Activated CD4-positive, alpha-beta T cell treated with anti-CD3 and anti-CD28 coated beads, Interleukin-2, Interleukin-4, amounts not matched to agents 100 ng/mL and 50 ng/mL, durations not matched to agents 16 hours and 8 hours (primary cell): ENCODE data around the gene NOM1.

Source experiments
- DNase-seq: peaks from one replicate; pipeline ENCODE4 v3.0.0-alpha.2; 2020; ENCODE audit warnings: low spot score

Gene NOM1

DNA sequence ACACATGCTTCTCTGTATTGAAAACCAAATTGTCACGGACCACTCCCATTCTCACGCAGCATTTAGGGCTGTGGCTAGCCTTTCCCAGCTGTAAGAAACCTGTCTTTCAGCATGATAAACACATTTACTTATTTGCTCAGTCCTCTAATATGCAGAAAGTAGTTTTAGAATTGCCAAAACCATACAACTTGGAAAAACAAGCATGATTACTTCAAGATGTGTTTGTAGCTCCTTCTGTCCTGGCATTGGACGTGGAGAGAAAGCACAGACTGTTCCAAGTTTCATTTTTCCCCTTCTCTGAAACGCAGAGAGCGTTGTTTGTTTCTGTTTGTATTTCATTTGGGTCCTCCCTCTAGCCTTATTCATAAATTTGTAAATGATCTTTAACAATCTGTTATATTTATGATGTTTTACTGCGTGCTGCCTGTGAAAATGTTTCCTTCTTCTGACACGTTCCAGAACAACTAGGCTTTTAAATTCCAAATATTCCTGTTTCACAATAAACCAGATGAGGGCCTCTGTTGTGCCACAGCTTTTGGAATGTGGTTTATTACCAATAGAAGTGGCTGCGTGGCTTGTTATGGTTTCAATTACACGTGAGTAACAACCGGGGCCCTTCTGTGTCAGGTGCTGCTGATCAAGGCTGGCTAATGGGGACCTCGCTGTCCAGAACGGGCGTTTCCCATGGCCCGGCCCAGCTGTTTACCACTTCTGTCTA, 34.8 kb downstream of the NOM1 start:
- no peak for DNase-seq

DNA sequence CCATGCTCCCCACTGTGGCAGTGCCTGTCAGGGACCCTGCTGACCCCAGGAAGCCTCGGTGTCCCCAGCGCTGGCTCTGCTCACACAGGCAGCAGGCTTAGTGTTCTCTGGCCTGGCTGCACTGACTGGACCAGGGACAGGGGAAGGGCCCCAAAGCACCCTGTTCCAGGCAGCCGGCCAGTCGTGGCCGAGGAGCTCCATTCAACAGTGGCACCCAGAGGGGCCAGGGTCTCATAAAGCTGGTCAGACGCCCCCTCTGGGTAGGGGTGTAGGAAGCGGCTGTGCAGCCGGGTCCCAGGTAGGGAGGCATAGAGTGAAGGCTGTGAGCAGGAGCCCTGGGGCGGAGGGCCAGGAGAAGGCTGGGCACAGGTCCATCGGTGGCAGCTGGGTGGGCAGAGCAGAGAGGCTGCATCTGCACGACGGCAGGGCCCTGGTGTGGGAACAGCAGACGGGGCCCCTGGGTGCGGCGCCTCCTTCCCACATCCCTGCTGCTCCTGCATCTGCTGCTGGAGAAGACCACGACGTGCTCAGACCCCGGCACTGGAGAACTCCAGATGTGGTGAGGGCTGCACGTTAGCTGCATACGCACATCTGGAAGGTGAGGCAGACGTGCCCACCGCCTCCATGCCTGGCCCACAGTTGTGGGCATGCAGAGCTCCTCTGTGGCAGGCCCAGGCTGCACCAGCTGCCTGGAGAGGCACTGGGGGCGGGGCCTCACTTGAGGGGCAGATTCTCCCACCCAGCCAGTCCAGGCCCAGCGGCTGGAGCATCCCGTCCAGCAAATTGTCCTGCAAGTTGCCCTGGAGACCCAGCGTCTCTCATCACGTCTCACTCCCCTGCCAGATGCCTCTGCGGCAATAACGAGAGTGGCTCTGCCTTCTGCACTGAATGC, 35.8 kb downstream of the NOM1 start:
- DNase-seq, result no peak

DNA sequence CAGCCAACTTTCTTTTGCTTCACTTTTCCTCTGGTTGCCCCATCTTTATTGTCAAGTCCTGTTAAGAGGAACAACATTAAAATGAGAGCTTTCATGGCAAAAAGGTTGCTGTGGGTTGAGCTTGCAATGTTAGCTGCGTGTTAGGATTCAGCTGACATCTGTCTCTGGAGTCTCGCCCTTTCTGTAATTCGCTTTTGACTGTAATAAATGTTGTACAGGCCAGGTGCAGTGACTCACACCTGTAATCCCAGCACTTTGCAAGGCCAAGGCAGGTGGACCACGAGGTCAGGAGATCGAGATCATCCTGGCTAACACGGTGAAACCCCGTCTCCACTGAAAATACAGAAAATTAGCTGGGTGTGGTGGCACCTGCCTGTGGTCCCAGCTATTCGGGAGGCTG, 36.9 kb downstream of the NOM1 start:
- no peak for DNase-seq

DNA sequence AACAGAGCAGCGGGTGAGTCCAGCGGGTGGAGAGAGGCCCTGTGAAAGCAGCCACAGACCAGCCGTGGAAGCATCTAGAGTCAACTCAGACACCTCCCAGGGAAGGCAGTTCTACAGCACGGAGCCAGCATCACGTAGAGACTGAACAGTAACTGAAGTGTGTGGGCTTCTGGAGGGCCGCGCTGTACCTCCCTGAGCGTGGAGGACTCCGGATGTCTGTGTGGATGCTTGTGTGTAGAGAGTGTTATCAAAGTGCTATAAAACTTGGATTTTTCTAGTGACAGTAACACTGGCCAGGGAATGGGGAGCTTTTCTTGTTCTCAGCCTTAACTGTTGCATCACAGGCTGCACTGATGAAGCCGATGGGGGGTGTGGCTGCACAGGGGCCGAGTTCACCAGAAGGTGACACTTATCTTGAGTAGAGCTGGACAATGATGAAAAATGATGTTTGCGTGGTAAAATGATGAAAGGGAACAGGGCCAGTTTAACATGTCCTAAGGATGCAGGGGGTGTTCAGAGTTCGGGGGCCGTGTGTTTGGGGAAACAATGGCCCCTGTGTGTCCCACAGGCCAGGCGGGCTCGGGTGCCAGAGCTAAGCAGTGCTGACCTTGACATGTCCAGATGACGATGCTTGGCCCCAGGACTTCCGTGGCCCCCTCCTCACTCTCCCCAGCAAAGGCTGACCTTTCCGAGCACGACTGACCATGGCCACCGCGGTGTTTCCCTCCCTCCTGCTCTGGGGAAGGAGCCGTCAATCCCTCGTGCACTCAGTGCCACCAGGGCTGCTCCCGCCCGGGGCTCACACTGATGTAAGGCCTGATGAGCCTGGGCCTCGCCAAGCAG, 39.1 kb downstream of the NOM1 start:
- DNase-seq, result no peak

DNA sequence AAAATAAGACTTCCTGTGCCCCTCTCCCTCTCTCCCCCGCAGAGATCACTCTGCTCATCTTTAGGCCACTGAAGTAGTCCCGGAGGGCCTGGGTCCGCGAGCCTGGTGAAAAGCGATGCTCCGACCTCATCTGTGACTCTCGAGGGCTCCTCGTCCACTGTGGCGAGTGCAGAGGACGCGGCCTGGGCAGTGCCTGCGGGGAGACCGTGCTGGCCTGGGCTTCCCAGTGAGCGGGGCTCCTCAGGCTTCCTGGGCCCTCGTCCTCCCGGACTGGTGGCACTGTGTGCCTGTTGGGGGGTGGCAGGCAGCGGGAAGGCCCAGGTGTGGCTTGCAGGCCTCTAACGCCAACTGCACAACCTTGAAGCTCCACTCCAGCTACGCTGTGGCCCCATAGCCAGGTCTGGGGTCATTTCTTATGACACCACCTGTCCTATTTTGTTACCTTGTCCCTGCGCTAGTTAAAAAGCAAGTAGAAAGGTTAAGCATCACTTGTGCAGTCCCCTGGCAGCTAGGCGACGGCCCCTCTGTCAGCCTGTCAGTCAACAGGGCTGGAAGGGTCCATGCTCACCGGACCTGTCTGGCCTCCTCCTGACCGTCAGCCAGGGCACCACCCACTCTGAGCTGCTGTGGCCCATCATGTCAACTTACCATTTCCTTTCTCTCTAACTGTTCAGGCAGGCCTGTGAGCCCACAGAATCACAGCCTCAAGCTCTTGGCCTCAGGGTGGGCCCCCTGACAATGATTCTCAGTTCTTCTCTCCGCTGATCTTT, 40.4 kb downstream of the NOM1 start:
- no peak for DNase-seq

DNA sequence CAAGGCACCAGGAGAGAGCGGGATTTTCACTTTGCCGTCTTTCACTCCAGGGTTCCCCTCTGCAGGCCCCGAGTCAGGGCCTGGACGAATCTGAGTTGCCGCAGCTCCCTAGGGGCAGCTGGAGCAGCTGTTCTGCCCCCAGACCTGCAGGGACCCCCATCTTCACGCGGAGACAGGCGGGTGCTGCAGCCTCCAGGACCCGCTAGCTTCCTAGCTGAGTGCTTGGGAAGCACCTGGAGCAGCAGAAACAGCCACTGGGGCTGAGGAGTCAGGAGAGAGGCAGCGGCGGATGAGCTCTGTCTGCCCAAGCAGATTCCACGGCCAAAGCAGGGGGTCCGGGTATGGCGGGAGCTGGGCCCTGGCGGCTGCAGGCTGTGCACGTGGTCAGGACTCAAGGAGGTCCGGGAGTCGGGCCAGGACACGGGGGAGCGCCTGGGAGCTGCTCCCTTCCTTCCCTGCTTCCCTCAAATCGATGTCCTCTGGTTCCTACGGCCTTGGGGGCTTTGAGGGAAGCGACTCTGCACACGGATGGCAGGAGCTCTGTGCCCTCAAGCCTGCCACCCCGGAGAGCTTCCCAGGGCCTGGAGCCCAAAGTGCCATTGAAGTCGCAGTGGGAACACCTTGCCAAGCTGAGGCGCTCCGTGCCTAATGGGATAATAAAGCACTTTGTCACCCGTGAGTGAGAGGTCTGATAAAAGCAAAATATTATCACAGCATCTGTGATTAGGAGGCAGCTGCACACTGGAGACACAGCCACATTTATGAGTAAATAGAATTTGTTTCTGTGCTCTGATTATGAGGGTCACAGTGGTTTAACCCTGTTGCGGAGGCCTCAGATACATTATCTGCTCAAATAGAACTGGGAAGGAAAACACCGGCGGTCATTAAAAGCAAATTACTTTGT, 43.8 kb downstream of the NOM1 start:
- DNase-seq, result no peak

DNA sequence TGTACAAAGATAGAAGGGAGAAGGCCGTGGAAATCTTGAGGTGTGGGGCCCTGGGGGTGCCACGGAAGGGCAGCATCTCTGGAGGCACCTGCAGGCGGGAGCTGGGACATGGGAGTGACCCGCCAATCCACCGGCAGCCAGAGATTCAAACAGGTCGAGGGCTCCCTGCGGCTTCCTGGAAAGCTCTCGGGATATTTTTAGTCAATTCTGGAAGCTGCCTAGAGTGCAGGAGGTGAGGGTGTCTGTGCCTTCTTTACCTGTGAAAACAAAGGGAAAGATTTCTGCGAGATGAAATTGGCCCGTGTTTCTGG, 44.4 kb downstream of the NOM1 start:
- no peak for DNase-seq

DNA sequence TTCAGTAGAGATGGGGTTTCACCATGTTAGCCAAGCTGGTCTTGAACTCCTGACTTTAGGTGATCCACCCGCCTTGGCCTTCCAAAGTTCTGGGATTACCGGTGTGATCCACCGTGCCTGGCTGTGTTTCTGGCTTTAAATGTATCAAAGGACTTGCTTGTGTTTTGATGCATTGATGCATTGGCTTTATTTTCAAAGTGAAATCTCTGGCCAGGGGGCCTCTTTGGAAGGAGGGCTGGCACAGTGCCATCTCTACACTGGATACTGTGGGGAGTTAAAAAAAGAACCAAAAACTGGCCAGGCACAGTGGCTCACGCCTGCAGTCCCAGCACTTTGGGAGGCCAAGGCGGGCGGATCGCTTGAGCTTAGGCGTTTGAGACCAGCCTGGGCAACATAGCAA, 44.9 kb downstream of the NOM1 start:
- no peak for DNase-seq

DNA sequence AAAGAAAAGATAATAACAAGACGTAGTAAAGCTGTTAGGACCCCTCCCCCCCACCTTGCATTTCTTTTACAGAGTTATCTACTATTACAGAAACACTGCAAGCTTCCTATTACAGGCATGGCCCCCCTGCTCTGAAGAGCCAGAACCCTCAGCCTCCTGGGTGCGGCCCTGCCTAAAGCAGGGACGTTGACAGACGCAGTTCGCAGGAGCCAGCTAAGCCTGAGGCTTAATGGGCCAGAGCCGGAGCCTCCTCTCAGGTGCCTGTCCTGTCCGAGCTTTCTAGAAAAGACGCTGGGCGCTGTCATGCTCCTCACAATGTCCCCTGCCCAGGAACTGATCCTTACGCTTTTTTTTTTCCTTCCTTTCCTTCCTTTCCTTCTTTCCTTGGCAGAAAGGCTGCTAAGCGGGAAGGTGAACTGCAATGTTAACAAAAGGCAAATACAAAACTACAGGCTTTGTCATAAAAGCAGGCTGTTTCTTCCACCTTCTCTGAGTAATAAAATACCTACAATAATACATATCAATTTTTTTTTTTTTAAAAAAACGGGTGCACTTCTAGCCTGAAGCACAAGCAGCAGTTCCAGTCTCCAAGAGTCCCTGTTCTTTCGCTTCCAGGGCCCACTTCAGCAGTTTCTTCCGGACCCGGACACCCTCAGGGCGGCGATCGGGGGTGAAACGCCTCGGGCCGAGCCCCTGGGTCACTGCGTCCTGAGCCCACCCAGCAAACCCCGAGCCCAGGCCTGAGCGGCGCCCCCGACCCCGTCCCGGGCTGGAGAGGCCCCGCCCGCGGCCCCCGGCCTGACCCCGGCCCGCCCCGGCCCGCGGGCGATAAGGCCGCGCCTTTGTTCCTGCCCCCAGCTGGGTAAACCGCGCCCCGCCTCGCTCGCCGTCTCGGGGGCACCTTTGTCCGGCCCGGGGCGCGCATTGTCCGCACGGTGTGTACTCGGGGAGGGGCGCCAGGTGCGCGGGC, 49.8 kb downstream of the NOM1 start:
- no peak for DNase-seq

DNA sequence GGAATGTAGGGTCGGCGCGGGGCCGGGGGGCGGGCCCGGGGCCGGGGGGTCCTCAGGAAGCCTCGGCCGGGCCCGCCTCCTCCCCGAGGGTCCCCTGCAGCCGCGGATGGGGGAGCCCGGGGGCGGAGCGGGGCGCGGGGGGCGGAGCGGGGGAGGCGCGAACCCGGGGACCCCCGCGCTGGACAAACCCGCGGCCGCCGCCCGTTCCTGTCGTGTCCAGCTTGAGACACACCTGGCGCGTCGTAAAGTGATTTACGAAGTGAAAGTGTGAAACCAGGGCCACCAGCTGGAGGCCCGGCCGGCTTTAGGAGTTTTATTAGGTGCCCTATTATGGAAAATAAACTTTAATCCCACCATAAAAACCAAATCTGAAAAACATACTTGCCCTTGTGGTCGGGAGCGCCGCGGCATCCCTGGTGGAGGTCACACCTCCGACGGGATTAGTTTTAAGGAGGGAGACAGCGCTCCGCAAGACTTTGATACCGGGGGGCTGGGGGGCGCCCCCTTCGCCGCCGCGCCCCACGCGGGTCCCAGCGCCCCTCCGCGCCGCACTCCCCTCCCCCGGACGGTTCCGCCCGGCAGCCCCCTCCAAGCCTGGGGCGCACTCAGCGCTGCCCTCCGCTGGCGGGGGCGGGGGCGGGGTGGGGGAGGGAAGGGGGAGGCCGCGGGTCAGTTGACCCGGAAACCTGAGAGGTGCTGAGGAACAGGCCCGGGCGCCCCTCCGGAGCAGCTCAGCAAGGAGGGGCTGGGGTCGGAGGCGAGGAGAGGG, 50.6 kb downstream of the NOM1 start:
- no peak for DNase-seq

DNA sequence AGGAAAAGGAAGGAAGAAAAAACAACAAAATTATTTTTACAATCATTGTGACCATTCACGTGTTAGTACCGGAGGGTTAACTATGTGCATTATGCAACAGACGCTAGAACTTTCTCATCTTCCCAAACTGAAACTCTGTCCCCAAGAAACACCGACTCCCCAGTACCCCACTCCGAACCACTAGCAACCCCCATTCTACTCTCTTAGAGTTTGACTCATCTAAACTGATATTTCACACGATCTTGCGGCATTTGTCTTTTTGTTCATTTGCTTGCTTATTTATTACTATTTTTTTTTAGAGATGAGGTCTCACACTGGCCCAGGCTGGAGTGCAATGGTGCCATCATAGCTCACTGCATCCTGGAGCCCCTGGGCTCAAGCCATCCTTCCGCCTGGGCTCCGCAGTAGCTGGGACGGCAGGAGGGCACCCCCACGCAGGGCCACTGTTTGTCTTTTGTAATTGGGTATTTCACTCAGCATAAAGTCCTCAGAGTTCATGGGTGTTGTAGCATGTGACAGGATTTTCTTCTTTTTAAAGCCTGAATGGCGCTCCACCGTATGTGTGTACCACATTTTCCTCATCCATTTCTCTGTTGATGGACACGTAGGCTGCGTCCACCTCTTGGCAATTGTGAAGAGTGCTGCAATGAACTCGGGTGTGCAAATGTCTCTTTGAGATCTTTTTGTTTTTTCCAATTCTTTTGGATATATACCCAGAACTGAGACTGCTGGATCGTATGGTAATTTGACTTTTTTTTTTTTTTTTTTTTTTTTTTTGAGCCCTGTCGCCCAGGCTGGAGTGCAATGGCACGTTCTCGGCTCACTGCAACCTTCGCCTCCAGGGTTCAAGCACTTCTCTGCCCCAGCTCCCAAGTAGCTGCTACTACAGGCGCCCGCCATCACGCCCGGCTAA, 51.5 kb downstream of the NOM1 start:
- DNase-seq, result no peak

DNA sequence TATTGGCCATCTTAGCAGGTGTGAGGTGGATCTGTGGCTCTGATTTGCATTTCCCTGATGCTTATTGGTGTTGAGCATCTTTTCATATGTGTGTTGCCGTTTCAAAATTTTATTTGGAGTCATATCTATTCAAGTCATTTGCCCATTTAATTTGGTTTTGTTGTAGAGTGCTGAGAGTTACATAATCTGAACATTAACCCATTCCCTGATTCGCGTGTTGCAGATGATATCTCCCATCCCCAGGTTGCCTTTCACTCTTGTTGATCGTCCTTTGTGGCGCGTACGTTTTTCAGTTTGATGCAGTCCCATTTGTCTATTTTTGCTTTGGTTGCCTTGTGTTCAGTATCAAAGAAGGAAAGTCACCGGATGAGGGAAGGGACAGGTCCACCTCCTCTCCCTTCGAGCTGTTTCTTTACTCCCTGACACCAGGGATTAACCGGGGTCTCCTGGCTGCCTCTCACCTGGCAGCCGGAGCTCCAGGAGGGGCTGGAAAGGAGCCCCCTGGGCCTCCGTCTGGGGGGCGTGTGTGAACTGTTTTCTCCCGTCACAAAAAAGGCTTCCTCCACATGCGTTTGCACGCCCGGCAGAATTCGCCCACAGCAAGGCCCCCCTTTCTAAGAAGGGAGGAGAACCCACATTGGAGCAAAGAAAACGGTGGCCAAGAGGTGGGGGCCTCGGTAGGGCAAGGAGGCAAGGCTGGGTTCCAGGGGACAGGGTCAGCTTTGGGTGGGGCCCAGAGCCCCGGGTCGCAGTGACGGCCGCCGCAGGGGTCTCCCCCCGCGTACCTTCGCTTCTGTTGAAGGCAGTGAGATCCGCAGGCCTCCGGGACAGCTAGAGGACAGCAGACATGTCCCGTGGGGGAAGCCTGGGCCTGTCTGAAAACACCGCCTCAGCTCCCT, 52.7 kb downstream of the NOM1 start:
- DNase-seq, result no peak

DNA sequence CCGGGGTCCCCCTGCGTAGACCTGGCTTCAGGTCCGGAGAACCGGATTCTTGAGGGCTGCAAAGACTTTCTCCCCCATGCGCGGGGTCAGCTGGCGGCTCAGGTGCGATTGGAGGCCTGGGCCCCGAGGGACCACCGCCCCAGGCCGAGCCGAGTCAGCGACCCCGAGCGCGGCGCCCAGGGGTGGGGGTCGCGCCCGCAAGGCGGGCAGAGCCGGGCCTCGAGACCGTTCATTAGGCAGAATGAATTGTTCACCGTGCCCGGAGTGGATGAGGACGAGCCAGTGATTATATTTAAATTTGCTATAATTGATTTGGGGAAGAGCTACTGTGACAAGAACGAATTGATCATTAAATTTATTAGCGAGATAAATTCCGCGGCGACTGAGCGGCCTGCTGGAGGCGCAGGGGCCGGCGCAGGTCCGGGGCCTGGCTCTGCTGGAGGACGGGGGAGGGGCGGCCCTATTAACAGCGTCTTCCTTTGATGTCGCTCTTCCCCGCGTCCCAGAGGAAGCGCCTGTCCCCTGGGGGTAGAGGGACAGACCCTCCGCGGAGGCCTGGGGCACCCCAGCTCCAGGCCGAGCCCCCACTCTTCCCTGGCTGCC, 53.4 kb downstream of the NOM1 start:
- no peak for DNase-seq

DNA sequence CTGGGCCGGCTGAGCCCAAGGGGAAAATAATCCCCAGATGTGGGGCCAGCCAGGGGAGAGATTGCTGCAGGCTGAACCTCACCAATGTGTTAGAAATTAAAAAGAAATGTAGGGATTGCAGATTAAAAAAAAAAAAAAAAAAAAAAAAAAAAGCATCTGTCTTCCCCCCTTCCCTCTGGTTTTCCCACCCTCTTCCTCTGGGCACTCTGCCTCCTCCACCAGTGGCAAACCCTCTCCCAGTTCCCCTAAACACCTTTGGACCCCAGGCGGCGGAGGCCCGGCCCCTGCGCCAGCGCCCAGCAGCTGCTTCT, 53.9 kb downstream of the NOM1 start:
- no peak for DNase-seq

DNA sequence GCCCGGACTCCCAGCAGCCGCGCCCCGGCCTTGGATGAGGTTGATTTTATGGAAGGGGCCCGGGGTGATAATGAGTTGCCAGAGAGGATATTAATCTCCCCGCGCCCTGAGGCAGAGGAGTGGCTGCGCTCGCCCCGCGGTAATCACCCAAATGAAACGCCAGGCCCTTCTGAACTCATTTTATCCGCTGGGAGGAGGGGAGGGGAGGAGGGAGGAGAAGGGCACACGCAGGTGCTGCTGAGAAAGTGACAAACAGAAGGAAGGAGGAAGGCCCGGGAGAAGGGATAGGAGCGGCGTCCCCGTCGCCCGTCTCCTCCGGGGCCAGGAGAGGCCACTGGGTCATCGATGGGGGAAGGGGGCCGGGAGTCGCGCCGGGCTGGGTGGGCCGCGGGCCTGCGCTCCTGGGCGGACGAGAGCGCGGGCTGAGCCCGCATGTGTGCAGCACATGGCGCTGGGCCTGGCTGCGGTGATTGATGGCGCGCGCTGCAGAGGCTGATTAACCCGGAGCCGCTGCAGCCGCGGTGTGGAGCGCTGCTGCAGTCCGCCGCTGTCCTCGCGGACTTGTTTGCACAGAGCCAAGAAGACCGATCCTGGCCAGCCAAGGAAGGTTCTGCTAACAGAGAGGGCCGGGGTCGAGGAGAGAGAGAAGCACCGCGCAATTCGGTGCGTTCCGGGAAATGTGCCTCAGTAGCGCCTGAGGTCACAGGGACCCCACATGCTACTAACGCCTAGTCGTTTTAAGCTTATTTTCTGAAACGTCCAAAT, 54.4 kb downstream of the NOM1 start:
- DNase-seq, result no peak
